Measurements from ENCODE around the gene RAB3A. TPM values are rescaled to one million over a fixed set of nuclear protein-coding genes. Genes with fewer than 3 reads are reported as not detected.
A peak's percentile ranks its signal among the peaks of the same experiment; 100 is the strongest.

RAB3A gene, protein sequence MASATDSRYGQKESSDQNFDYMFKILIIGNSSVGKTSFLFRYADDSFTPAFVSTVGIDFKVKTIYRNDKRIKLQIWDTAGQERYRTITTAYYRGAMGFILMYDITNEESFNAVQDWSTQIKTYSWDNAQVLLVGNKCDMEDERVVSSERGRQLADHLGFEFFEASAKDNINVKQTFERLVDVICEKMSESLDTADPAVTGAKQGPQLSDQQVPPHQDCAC
- total RNA-seq (2014; rRNA removed; shearing (Covaris generic)) = 2.3 and 2.7 TPM in 2 replicates

DNA sequence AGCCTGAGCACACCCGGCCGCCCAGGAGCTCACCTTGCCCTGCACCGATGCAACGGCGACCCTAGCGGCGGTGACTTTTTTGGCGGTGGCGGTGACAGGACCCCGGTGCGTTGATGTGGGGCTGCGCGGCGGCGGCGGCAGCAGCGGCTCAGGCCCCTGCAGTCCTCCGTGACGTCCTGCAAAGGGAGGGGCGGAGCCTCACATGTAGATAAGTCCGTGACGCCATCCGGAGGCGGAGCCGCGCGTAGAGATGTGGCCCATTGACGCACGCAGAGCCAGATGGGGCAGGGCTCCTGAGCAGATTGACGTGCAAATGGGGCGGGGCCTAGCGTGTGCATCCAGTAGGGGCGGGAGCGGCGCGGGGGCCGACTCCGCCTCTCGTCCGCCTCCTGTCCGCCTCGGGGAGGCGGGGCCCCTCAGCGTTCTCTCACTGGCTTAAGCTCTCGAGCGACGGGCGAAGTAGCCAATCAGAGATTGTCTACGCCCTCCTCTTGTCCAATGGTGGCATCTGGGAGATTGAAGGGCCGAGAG, at the start of gene RAB3A:
TSS of gene RAB3A (minus strand) at position 180 of the 531 bp plus-strand sequence. CDS start 1,302 bp downstream, outside the sequence.
- Histone ChIP-seq H3K4me3 (peak within 1 kb of the TSS; percentile 57), H3K9me3 (replicated peaks) (no peaks in the 10 kb centered on the region), H3K36me3 (no peaks in the 10 kb centered on the region), H3K4me1 (peaks cover 4% of the 10 kb centered on the region; the same call in 1 of the 2 replicates), H3K27me3 (0 out of 2 replicates have a peak, but pooled peaks cover 3% of the 10 kb centered on the region), H3K27ac (peak within 1 kb of the TSS; percentile 82)
- DNase-seq = peak; percentile 100

DNA sequence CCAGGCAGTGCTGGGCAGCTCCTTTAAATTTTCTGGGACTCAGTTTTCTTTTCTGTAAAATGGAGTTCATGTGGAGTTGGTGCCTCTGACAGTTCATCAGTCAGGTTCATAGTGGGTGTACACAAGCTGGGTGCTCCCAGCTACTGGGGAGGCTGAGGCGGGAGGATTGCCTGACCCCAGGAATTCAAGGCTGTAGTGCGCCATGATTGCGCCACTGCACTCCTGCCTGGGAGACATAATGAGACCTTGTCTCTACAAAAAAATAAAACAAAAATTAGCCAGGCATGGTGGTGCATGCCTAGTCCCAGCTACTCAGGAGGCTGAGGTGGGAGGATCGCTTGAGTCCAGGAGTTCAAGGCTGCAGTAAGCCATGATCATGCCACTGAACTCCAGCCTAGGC, 49.3 kb upstream of the RAB3A start:
- no peak overlapping the region for H3K4me3 ChIP-seq
- H3K27me3 ChIP-seq = peaks cover 34% of the 10 kb centered on the region
- H3K4me1 ChIP-seq = no peaks in the 10 kb centered on the region
- DNase-seq = no peak
- H3K9me3 ChIP-seq (replicated peaks) = no peaks in the 10 kb centered on the region
- no peak overlapping the region for H3K27ac ChIP-seq
- H3K36me3 ChIP-seq = no peaks in the 10 kb centered on the region

GRCh38 chr19:18252370-18252717, 48.5 kb upstream of the RAB3A start:
- Histone ChIP-seq H3K4me3 (no peak overlapping the region), H3K27ac (no peak overlapping the region), H3K4me1 (no peaks in the 10 kb centered on the region), H3K9me3 (replicated peaks) (no peaks in the 10 kb centered on the region), H3K36me3 (no peaks in the 10 kb centered on the region), H3K27me3 (peaks cover 28% of the 10 kb centered on the region)
- DNase-seq = no peak

- H3K4me3 ChIP-seq = no peak overlapping the region
- peaks cover 24% of the 10 kb centered on the region for H3K27me3 ChIP-seq
- no peaks in the 10 kb centered on the region for H3K9me3 ChIP-seq (replicated peaks)
- H3K36me3 ChIP-seq = no peaks in the 10 kb centered on the region
- DNase-seq = peak; percentile 56 to 89
- no peak overlapping the region for H3K27ac ChIP-seq
- no peaks in the 10 kb centered on the region for H3K4me1 ChIP-seq
Observed at GRCh38 chr19:18251587-18252369, 47.9 kb upstream of the RAB3A start.

DNA sequence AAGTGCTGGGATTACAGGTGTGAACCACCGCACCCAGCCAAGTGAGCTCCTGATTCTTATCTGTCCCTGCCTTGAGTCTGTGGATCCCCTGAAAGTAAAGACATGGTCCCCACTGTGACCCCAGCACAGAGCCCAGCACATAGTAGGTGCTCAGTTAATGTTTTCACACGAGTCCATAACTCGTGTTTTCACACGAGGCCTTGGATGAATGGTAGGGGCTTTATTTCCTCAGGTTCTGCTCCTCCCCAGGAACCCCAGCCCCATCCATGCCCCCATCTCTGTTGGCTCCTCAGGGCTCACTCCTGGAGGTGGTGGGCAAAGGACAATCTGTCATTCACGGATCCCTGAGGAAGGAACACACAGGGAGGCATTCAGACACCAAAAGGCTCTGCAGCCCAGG, 46.0 kb upstream of the RAB3A start:
- Histone ChIP-seq H3K27me3 (peaks cover 10% of the 10 kb centered on the region), H3K4me1 (no peaks in the 10 kb centered on the region), H3K27ac (no peak overlapping the region), H3K4me3 (no peak overlapping the region), H3K9me3 (replicated peaks) (0 out of 2 replicates have a peak, but pooled peaks cover 2% of the 10 kb centered on the region), H3K36me3 (no peaks in the 10 kb centered on the region)
- DNase-seq = no peak

DNA sequence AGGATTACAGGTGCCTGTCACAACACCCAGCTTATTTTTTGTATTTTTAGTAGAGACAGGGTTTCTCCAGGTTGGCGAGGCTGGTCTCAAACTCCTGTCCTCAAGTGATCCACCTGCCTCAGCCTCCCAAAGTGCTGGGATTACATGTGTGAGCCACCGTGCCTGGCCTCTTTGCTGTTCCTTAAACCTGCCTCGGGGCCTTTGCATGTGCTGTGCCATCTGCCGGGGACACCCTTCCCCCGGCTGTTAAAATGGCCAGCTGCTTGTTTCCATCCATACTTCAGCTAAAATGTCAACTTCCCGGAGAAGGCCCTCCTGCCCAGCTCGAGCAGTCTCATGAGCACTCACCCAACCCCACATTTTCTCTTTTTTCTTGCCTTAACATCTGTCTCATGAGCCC, 41.5 kb upstream of the RAB3A start:
- Histone ChIP-seq H3K4me3 (no peak overlapping the region), H3K36me3 (no peaks in the 10 kb centered on the region), H3K4me1 (no peaks in the 10 kb centered on the region), H3K9me3 (replicated peaks) (0 out of 2 replicates have a peak, but pooled peaks cover 2% of the 10 kb centered on the region), H3K27ac (no peak overlapping the region), H3K27me3 (peaks cover 14% of the 10 kb centered on the region; the same call in 1 of the 2 replicates)
- DNase-seq = no peak

- Histone ChIP-seq H3K36me3 (no peaks in the 10 kb centered on the region), H3K4me3 (no peak overlapping the region), H3K27me3 (peaks cover 25% of the 10 kb centered on the region), H3K27ac (no peak overlapping the region), H3K4me1 (no peaks in the 10 kb centered on the region), H3K9me3 (replicated peaks) (no peaks in the 10 kb centered on the region)
- no peak for DNase-seq
Observed at GRCh38 chr19:18239303-18239702, 35.5 kb upstream of the RAB3A start.

GRCh38 chr19:18234194-18234593, 30.4 kb upstream of the RAB3A start:
- Histone ChIP-seq H3K27me3 (peaks cover 2% of the 10 kb centered on the region), H3K27ac (no peak overlapping the region), H3K4me3 (no peak overlapping the region), H3K9me3 (replicated peaks) (no peaks in the 10 kb centered on the region), H3K36me3 (no peaks in the 10 kb centered on the region), H3K4me1 (no peaks in the 10 kb centered on the region)
- no peak for DNase-seq

- no peak overlapping the region for H3K4me3 ChIP-seq
- DNase-seq = peak; percentile 63 to 68
- H3K27ac ChIP-seq = no peak overlapping the region
- no peaks in the 10 kb centered on the region for H3K27me3 ChIP-seq
- H3K4me1 ChIP-seq = no peaks in the 10 kb centered on the region
- H3K36me3 ChIP-seq = no peaks in the 10 kb centered on the region
- no peaks in the 10 kb centered on the region for H3K9me3 ChIP-seq (replicated peaks)
Observed at GRCh38 chr19:18233224-18233825, 29.5 kb upstream of the RAB3A start.

- Histone ChIP-seq H3K27me3 (no peaks in the 10 kb centered on the region), H3K4me1 (no peaks in the 10 kb centered on the region), H3K27ac (no peak overlapping the region), H3K36me3 (no peaks in the 10 kb centered on the region), H3K4me3 (no peak overlapping the region), H3K9me3 (replicated peaks) (no peaks in the 10 kb centered on the region)
- no peak for DNase-seq
Observed at GRCh38 chr19:18232540-18233223, 28.8 kb upstream of the RAB3A start.

GRCh38 chr19:18231775-18232174, 27.9 kb upstream of the RAB3A start:
- Histone ChIP-seq H3K27me3 (no peaks in the 10 kb centered on the region), H3K4me3 (no peak overlapping the region), H3K9me3 (replicated peaks) (no peaks in the 10 kb centered on the region), H3K36me3 (no peaks in the 10 kb centered on the region), H3K27ac (no peak overlapping the region), H3K4me1 (no peaks in the 10 kb centered on the region)
- DNase-seq = peak in 1 of 2 experiments; percentile 18

DNA sequence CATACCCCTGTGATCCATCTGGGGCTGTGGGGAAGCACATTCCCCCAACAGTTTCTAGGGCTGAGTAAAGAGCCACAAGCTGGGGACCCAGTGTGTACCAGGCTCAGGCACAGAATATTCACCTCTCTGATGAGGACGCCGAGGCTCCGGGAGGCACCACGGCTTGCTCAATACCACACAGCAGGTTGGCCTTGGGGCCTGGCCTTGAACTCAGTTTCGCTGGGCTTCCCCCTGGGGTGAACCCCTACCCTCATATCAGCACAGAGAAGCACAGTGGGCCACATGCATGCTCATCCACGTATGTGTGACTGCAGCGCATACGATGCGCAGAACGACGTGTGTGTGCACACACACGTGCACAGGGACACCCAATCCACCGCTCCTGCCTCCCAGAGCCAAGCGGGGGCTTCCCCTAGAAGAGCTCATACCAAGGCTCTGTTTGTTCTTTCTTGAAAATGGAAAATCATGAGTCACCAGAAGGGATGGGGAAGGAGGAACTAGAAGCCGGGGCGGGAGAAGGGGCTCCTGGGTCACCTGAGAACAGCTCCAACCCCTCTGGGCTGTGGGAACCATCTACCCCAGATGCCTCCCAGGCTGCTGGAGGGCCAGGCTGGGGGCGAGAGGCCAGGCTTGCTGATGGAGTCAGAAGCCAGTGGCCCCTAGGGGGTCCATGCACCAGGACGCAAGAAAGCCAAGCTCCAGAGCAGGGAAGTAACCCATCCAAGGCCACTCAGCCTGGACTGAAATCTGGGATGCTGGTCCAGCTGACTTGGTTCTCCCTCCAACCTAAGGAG, 27.3 kb upstream of the RAB3A start:
- Histone ChIP-seq H3K9me3 (replicated peaks) (no peaks in the 10 kb centered on the region), H3K4me3 (no peak overlapping the region), H3K36me3 (no peaks in the 10 kb centered on the region), H3K27me3 (no peaks in the 10 kb centered on the region), H3K4me1 (no peaks in the 10 kb centered on the region), H3K27ac (no peak overlapping the region)
- no peak for DNase-seq

- no peak for DNase-seq
- Histone ChIP-seq H3K27me3 (no peaks in the 10 kb centered on the region), H3K27ac (no peak overlapping the region), H3K9me3 (replicated peaks) (no peaks in the 10 kb centered on the region), H3K4me3 (no peak overlapping the region), H3K36me3 (no peaks in the 10 kb centered on the region), H3K4me1 (no peaks in the 10 kb centered on the region)
Observed at GRCh38 chr19:18229915-18230314, 26.1 kb upstream of the RAB3A start.

GRCh38 chr19:18229474-18229873, 25.6 kb upstream of the RAB3A start:
- H3K9me3 ChIP-seq (replicated peaks) = no peaks in the 10 kb centered on the region
- H3K27me3 ChIP-seq = no peaks in the 10 kb centered on the region

More at GRCh38 chr19:18229474-18229873, 25.6 kb upstream of the RAB3A start:
- Histone ChIP-seq H3K36me3 (no peaks in the 10 kb centered on the region), H3K4me1 (no peaks in the 10 kb centered on the region), H3K4me3 (no peak overlapping the region), H3K27ac (no peak overlapping the region)
- DNase-seq = peak in 1 of 2 experiments; percentile 19

All from SJCRH30 (cell line).